ENCODE data around the gene CCL1.

The CCL1 gene

GRCh38 chr17:34363183-34363661 lies at the start of gene CCL1:
CCL1 (minus strand) TSS chr17:34363233; CDS start chr17:34363161, 72 bp downstream.
- no peak for DNase-seq (ENCODE audit: low spot score)

- DNase-seq (ENCODE audit: low spot score) = no peak
These were observed 49.5 kb upstream of the CCL1 start for GRCh38 chr17:34412534-34412933.

GRCh38 chr17:34411646-34412421 lies 48.8 kb upstream of the CCL1 start:
- no peak for DNase-seq (ENCODE audit: low spot score)

- no peak for DNase-seq (ENCODE audit: low spot score)
These were observed 46.3 kb upstream of the CCL1 start for GRCh38 chr17:34409352-34409751.

- DNase-seq (ENCODE audit: low spot score) = no peak
These were observed 45.4 kb upstream of the CCL1 start for GRCh38 chr17:34408439-34408838.

GRCh38 chr17:34406226-34406625 lies 43.2 kb upstream of the CCL1 start:
- DNase-seq (ENCODE audit: low spot score) = no peak

- no peak for DNase-seq (ENCODE audit: low spot score)
These were observed 40.0 kb upstream of the CCL1 start for GRCh38 chr17:34403006-34403405.

- DNase-seq (ENCODE audit: low spot score) = no peak
These were observed 38.1 kb upstream of the CCL1 start for GRCh38 chr17:34401165-34401564.

GRCh38 chr17:34400301-34400931 lies 37.4 kb upstream of the CCL1 start:
- no peak for DNase-seq (ENCODE audit: low spot score)

GRCh38 chr17:34399725-34400124 lies 36.7 kb upstream of the CCL1 start:
- no peak for DNase-seq (ENCODE audit: low spot score)

GRCh38 chr17:34398990-34399389 lies 36.0 kb upstream of the CCL1 start:
- DNase-seq (ENCODE audit: low spot score) = peak; percentile 42

GRCh38 chr17:34397265-34397664 lies 34.2 kb upstream of the CCL1 start:
- no peak for DNase-seq (ENCODE audit: low spot score)

GRCh38 chr17:34393401-34393800 lies 30.4 kb upstream of the CCL1 start:
- no peak for DNase-seq (ENCODE audit: low spot score)

- no peak for DNase-seq (ENCODE audit: low spot score)
These were observed 28.2 kb upstream of the CCL1 start for GRCh38 chr17:34391241-34391640.

- no peak for DNase-seq (ENCODE audit: low spot score)
These were observed 27.6 kb upstream of the CCL1 start for GRCh38 chr17:34390649-34391048.

GRCh38 chr17:34389126-34389750 lies 26.2 kb upstream of the CCL1 start:
- DNase-seq (ENCODE audit: low spot score) = no peak

GRCh38 chr17:34387566-34387965 lies 24.5 kb upstream of the CCL1 start:
- no peak for DNase-seq (ENCODE audit: low spot score)

GRCh38 chr17:34386697-34387550 lies 23.9 kb upstream of the CCL1 start:
- peak; percentile 46 for DNase-seq (ENCODE audit: low spot score)

- no peak for DNase-seq (ENCODE audit: low spot score)
These were observed 23.3 kb upstream of the CCL1 start for GRCh38 chr17:34386343-34386696.

GRCh38 chr17:34384822-34385605 lies 22.0 kb upstream of the CCL1 start:
- DNase-seq (ENCODE audit: low spot score) = no peak

- no peak for DNase-seq (ENCODE audit: low spot score)
These were observed 21.2 kb upstream of the CCL1 start for GRCh38 chr17:34384271-34384670.
